ENCODE results near the gene SLIT2.

SLIT2 gene, protein sequence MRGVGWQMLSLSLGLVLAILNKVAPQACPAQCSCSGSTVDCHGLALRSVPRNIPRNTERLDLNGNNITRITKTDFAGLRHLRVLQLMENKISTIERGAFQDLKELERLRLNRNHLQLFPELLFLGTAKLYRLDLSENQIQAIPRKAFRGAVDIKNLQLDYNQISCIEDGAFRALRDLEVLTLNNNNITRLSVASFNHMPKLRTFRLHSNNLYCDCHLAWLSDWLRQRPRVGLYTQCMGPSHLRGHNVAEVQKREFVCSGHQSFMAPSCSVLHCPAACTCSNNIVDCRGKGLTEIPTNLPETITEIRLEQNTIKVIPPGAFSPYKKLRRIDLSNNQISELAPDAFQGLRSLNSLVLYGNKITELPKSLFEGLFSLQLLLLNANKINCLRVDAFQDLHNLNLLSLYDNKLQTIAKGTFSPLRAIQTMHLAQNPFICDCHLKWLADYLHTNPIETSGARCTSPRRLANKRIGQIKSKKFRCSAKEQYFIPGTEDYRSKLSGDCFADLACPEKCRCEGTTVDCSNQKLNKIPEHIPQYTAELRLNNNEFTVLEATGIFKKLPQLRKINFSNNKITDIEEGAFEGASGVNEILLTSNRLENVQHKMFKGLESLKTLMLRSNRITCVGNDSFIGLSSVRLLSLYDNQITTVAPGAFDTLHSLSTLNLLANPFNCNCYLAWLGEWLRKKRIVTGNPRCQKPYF (N-terminal part only)

DNA sequence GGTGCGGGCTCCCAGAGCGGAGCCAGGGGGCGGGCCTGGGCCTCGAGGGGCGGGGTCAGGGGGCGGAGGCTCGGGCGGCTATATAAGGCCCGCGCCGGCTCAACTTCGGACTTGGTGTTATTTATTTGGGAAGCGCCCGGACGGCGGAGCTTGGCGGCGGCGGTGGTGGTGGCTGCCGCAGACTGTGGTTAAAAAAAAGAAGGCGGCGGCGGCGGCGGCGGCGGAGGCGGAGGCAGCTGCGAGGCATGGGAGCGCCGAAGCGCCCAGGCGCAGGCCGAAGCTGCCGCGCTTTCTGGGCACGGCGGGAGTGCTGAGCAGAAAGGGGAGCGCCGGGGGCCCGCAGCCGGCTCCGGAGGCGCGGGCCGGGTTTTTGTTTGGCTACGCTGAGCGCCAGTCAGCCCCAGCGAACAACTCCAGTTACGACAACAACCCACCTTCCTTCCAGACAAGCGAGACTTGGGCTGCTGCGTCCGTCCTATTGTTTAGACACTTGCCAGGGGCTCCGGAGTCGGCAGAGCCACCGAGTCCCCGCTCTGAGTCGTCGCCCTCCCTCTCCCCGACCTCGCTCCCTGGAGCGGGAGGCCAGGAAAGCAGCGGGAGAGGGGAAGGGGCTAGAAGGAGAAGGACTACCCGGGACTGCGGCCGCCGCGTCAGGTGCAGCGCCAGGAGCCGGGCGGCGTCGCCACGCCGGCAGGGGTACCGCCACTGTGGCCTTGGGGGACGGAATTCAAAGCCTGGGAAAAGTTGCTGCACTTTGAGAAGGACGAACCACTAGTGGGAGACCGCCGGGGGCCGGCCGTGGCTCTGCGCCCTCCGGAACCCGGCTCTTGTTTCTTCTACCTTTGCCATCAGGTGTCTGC is at the start of gene SLIT2:
Gene SLIT2 (plus strand): TSS at position 110 of the 860 bp plus-strand sequence. CDS start 1,911 bp downstream, outside the sequence.
- H3K27ac ChIP-seq: no peak within 1 kb of the TSS
- ChIA-PET POLR2A (ENCODE audit: low non-redundant PET) (no interaction called here), CTCF (interaction anchor here (0.6 kb wide), 1 partner anchor 1249 kb away, joined by 3 read pairs; no protein-coding TSS in a partner anchor)
- TF ChIP-seq, protein P1, sequence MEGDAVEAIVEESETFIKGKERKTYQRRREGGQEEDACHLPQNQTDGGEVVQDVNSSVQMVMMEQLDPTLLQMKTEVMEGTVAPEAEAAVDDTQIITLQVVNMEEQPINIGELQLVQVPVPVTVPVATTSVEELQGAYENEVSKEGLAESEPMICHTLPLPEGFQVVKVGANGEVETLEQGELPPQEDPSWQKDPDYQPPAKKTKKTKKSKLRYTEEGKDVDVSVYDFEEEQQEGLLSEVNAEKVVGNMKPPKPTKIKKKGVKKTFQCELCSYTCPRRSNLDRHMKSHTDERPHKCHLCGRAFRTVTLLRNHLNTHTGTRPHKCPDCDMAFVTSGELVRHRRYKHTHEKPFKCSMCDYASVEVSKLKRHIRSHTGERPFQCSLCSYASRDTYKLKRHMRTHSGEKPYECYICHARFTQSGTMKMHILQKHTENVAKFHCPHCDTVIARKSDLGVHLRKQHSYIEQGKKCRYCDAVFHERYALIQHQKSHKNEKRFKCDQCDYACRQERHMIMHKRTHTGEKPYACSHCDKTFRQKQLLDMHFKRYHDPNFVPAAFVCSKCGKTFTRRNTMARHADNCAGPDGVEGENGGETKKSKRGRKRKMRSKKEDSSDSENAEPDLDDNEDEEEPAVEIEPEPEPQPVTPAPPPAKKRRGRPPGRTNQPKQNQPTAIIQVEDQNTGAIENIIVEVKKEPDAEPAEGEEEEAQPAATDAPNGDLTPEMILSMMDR (conservative IDR thresholded peaks at IDR 0.05; ENCODE audit: low read depth): no peak
- DNase-seq (ENCODE audit: low spot score): peak; percentile 79

- ChIA-PET CTCF (no interaction called here), POLR2A (ENCODE audit: low non-redundant PET) (no interaction called here)
- no peak overlapping the region for H3K27ac ChIP-seq
- TF ChIP-seq, protein P1 (conservative IDR thresholded peaks at IDR 0.05; ENCODE audit: low read depth): no peak
- DNase-seq (ENCODE audit: low spot score): no peak
Measured at GRCh38 chr4:20203508-20203907, 48.2 kb upstream of the SLIT2 start.

DNA sequence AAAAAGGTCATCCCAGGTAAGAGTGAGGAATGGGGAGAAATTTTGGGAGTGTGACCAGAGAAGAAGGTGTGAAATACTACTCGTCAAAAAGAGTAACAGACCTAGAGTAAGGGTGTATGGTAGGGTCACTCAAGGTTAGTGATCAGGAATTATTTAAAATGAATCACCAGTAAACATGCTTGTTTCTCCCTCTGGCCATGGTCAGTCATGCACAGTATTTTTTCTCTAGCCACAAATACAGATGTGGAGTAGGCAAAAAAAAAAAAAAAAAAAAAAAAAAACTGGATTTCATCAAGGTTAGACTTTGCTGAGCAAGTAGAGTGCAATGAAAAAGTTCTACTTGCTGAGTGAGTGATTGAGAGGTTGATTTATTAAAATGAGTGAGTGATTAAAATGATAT is 34.2 kb upstream of the SLIT2 start:
- DNase-seq (ENCODE audit: low spot score): no peak
- POLR2A ChIA-PET (ENCODE audit: low non-redundant PET): no interaction called here
- CTCF ChIA-PET: no interaction called here
- TF ChIP-seq, protein P1 (conservative IDR thresholded peaks at IDR 0.05; ENCODE audit: low read depth): no peak
- no peak overlapping the region for H3K27ac ChIP-seq

DNA sequence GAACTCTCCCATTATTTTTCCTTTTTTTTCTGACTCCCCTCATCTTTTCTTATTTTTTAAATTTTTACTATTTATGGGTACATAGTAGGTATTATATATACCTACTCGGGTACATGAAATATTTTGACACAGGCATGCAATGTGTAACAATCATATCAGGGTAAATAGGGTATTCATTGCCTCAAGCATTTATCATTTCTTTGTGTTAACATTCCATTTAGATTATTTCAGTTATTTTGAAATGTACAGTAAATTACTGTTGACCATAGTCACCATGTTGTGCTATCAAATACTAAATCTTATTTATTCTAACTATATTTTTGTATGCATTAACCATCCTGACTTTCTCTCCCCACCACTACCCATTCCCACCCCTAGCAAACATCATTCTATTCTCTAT is 33.8 kb upstream of the SLIT2 start:
- ChIA-PET POLR2A (ENCODE audit: low non-redundant PET) (no interaction called here), CTCF (no interaction called here)
- H3K27ac ChIP-seq: no peak overlapping the region
- DNase-seq (ENCODE audit: low spot score): no peak
- TF ChIP-seq, protein P1 (conservative IDR thresholded peaks at IDR 0.05; ENCODE audit: low read depth): no peak

DNA sequence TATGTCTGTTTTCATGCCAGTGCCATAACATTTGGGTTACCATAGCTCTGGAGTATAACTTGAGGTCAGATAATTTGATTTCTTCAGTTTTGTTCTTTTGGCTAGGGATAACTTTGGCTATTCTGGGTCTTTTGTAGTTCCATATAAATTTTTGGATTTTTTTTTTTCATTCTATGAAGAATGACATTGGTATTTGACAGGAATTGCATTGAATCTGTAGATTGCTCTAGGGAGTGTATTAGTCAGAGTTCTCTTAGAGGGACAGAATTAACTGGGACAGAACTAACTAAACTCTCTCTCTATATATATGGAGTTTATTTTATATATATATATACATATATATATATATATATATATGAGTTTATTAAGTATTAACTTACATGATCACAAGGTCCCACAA is 32.2 kb upstream of the SLIT2 start:
- TF ChIP-seq, protein P1 (conservative IDR thresholded peaks at IDR 0.05; ENCODE audit: low read depth): no peak
- POLR2A ChIA-PET (ENCODE audit: low non-redundant PET): no interaction called here
- no peak for DNase-seq (ENCODE audit: low spot score)
- CTCF ChIA-PET: no interaction called here
- H3K27ac ChIP-seq: no peak overlapping the region

Data from RWPE1 (cell line).